Measurements from ENCODE around the gene PLEKHG4B.
"Not testable (repeated sequence)": the region's sequence is repeated elsewhere in the genome, so short reads cannot be mapped to it uniquely, and the experiment has no call there.

The PLEKHG4B gene

DNA sequence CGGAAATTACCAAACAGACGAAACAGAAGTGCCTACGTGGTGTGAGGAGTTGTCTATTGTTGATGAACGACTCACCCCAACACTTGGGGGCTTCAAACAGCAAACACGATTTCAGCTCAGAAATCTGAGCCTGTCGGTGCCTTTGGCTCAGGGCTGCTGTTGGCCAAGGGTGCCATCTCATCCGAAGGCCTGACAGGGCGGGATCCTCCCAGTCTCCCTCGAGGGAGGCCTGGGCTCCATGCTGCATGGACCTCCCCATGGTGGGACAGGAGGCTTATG lies 100.7 kb downstream of the PLEKHG4B start:
- H3K4me3 ChIP-seq: no peak overlapping the region
- H3K27ac ChIP-seq: no peak overlapping the region

DNA sequence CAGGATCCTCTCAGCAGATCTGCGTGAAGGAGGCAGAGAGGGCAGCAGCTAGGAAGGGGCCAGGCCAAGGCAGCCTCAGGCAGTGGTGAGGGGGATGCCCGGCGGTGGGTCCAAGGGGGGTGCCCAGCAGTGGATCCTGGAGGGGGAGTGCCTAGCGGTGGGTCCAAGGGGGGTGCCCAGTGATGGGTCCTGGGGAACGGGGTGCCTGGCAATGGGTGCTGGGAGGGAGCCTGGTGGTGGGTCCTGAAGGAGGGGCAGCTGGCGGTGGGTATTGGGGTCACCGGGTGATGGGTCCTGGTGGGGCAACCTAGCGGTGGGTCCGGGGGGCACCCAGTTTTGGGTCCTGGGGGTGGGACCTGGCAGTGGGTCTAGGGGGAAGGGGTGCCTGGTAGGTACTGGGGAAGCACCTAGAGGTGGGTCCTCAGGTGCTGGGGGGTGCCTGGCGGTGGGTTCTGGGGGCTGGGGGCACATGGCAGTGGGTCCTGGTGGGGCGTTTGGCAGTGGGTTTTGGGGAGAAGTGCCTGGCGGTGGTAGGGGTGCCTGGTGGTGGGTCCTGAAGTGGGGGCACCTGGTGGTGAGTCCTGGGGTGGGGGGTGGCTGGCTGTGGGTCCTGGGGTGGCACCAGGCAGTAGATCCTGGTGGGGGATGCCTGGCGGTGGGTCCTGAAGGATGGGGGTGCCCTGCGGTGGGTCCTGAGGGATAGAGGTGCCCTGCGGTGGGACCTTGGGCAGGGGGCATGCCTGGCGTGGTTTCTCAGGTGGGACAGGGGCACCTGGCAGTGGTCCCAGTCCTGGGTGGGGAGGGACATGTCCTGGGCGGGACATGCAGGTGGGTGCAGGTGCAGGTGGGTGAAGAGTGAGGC lies 101.2 kb downstream of the PLEKHG4B start:
- no peak overlapping the region for H3K27ac ChIP-seq

DNA sequence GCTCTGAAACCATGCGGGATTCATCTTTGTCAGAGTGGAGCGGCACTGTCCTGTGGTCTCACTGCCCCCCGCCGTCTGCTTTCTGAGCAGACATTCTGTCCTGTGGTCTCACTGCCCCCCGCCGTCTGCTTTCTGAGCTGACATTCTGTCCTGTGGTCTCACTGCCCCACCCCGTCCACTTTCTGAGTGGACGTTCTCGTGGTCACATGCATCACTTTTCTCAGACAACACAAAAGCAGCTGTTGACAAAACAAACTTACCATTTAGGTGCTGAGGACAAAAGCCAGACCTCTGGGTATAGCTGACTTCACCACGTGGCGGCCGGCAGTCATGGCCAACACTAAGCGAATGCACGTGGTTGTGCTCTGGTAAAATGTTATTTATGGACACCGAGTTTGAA lies 102.1 kb downstream of the PLEKHG4B start:
- no peak overlapping the region for H3K4me3 ChIP-seq

More for the DNA sequence above, 101.2 kb downstream of the PLEKHG4B start:
- H3K4me3 ChIP-seq: no peak overlapping the region

DNA sequence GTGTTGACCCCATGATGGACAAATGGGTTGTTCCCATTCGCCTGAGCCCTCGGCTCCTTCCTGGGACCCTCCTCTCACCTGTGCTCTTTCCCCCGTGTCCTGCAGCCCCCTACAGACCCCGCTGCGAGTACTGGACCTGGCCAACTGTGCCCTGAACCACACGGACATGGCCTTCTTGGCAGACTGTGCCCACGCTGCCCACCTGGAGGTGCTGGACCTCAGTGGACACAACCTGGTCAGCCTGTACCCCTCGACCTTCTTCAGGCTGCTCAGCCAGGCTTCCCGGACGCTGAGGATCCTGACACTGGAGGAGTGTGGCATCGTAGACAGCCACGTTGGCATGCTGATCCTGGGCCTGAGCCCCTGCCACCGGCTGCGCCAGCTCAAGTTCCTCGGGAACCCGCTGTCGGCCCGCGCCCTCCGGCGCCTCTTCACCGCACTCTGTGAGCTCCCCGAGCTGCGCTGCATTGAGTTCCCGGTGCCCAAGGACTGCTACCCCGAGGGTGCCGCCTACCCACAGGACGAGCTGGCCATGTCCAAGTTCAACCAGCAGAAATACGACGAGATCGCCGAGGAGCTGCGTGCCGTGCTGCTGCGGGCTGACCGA lies 102.7 kb downstream of the PLEKHG4B start:
- H3K27ac ChIP-seq: no peak overlapping the region
- no peak overlapping the region for H3K4me3 ChIP-seq

More for the DNA sequence above, 102.1 kb downstream of the PLEKHG4B start:
- no peak overlapping the region for H3K27ac ChIP-seq

DNA sequence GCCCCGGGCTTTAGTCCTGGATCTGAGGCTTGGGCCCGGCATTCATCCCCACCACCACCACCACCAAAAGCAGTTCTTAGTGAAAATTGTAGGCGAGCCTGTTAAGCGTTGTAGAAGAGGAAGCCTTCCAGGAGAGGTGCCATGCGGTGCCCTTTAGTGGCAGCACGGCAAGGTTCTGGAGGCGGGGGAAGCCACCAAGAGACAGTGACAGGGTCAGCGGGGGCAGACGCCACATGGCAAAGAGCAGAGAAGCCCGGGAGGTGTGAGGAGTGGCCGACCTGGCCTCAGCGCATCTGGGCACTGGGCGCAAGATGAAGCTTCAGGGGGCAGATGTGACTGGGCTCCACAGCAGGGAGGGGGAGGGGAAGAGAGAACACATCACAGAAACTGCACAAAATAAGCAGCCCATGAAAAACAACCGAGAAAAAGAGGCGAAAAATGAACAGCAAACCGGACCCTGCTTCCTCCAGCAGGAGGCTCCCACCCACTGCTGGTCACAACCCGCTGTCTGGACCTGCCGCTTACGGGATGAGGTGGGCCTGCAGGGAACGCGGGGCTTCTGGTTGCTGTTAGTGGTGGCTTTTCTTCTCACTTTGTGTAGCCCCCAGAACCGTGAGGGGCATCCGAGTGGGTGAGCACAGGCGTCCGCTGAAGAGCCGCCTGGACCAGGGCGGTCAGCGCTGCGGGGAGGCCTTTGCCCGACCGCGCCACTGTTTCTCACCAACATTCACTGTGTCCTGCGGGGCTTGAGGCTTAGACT lies 103.6 kb downstream of the PLEKHG4B start:
- Histone ChIP-seq H3K4me3 (no peak overlapping the region), H3K27ac (no peak overlapping the region)

DNA sequence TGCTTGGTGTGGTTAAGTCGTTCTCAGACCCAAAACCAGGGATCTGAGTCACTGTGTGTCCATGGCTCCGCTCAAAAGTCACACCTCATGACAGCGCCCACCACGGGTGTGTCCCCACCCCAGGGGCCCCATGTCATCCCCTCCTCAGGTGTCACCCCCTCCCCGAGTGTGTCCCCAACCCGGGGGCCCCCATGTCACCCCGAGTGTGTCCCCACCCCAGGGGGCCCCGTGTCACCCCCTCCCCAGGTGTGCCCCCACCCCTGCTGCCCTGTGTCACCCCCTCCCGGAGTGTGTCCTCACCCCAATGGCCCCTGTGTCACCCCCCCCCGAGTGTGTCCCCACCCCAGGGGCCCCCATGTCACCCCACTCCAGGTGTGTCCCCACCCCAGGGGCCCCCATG lies 104.4 kb downstream of the PLEKHG4B start:
- no peak overlapping the region for H3K4me3 ChIP-seq
- no peak overlapping the region for H3K27ac ChIP-seq

DNA sequence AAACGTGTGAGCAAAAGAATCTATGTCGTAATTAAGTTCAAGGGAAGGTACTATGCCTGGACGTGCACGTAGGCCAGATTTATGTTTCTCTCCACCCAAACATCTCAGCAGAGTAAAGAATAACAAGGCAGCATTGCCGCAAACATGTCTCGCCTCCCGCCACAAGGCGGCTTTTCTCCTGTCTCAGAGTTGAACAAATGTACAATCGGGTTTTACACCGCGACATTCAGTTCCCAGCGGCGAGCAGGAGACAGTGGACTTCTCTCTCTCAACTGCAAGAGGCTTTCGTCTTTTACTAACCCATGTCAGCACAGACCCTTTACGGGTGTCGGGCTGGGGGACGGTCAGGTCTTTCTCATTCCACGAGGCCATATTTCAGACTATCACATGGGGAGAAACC lies 105.1 kb downstream of the PLEKHG4B start:
- H3K4me3 ChIP-seq, H3K27ac ChIP-seq: not testable (repeated sequence)

DNA sequence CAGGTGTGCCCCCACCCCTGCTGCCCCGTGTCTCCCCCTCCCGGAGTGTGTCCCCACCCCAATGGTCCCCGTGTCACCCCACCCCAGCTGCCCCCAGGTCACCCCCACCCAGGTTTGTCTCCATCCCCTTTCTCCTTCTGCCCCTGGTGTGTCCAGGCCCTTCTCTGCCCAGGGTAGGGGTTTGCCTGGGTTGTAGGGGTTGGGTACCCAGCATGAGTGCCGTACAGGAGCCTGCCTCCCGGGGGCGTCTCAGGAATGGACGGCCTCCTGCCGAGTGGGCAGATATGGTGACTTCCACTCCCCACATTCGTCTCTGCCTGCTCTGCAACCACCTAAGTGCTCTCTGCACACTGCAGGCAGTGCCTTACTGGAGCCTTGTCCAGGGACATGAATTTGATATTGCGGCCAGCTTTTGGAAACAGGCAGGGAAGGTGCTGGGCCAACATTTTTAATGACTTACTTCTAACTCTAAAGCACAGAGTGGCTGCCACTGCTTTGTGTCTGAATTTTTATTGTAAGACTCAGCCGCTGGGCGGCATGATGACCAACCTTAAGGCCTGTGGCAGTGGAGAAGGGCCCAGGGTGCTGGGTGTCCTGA lies 106.0 kb downstream of the PLEKHG4B start:
- Histone ChIP-seq H3K27ac (no peak overlapping the region), H3K4me3 (no peak overlapping the region)

DNA sequence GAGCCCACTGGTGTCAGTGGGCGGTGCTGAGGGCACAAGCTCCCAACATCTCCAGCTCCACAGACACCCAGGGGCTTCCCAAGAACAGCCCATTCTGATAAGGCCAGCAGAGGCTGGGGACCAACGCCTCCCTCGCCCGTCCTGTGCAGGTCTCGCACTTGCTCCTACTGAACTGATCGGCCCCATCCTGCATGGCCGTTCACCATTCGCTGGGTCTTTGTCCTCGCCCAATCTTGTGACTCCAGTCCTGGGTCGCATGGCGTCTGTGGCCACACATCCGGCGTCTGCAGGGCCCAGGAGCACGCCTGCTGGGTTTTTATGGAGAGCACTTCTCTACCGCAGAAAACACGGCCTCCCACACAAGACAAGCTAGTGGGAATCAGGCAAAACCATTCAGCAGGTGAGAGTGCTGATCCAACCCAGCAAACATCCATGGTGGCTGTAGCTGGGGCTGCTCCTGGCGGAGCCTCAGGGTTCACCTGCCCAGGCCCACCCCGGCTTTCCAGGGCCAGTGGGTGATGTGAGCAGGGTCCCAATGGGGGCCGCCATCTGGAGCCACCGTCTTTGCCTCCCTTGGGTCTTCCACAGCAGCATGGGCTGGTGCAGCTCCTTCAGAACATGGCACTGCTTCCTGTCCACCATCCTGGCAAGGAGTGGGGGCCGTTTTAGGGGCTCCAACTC lies 106.7 kb downstream of the PLEKHG4B start:
- H3K27ac ChIP-seq: no peak overlapping the region
- H3K4me3 ChIP-seq: no peak overlapping the region

DNA sequence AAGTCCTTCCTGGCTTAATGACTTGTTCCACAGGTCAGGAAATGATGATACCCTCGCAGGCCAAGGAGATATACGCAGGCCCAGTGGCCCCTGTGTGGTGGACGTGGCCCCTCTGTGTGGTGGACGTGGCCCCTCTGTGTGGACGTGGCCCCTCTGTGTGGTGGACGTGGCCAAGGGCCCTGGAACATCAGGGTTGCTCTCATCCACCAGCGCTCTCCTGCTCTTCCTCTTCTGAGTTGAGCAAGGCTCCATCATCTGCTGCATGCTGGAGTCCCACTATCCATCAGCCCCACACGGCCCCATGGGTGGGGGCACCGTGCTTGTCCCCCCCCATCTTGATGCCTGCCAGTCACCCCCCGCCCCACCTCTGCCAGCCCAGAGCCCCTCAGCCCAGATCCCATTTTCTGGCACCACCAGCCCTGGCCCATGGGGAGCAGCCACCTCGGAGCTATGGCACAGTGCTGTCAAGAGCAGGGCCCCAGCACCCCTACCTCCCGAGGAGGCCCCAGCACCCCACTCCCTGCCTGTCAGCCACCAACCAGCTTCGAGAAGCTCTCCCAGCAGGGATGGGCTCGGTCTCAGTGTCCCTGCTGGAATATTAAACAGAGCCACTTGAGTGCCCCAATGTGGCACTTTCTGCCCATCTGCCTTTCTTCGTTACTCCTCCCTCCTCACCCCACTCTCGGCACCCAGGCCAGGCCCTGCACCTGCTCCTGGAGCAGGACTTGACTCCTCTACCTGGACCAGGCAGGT lies 107.4 kb downstream of the PLEKHG4B start:
- no peak overlapping the region for H3K4me3 ChIP-seq

DNA sequence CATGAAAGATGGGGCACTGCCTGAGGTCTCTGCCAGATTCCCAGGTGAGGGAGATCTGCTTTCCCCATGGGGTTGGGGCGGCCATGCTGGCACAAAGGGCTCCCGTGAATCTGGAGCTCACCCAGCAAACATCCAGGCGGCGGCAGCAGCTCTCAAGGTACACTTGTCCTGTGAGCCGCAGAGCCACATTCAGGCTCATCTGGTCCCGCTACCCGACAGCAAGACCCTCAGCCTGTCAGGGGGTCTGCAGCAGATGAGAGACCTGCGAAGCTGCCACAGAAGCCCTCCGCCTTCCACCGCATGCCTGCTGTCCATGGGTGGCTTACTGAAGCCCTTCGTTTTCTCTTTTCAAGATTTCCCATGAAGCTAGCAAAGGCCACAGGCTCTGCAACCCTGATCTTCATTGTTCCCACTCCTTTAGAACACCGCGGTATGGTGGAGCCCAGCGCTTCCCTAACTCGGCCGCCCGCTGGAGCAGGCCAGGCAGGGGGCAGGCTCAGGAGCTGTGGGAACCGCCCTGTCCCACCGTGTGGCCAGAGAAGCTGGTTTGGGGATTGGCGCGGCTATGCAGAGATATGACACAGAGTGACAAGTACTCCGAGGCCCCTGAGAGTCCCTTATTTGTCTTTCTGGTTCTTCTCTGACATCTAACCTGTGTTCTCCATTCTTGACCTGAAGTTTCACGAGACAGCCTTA lies 108.1 kb downstream of the PLEKHG4B start:
- H3K27ac ChIP-seq: no peak overlapping the region
- no peak overlapping the region for H3K4me3 ChIP-seq

More for the DNA sequence above, 107.4 kb downstream of the PLEKHG4B start:
- no peak overlapping the region for H3K27ac ChIP-seq

DNA sequence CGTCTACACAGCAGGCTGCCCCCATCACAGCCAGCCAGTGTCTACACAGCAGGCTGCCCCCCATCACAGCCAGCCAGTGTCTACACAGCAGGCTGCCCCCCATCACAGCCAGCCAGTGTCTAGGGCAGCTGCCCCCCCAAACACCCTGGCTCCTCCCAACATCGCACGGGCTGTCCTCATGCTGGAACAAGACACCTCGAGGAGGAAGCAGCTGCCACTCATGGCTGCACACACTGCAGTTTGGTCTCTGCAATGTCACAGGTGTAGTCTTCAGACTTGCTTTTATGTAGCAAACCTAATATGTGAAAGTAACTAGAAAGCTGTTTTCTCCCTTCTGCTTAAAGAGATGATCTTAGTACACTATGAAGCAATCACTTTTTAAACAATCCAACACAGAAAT lies 109.0 kb downstream of the PLEKHG4B start:
- Histone ChIP-seq H3K27ac (no peak overlapping the region), H3K4me3 (no peak overlapping the region)

DNA sequence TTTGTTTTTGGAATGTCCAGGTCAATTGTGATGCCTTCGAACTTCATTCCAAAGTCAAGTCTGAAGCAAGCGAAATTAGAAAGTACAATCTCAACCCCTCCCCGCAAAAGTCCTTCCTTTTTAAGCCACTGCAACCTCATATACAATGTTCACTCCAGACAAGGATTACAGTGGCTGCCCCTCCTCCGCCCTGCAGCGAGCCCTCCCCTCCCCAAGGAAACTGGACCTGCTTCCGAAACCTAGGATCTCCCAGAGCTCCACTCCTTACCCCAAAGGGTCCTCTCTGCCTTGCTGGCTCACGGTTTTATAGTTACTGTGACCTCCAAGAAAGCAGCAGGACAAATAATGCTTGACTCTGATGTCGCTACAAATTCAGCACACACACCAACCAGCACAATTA lies 109.7 kb downstream of the PLEKHG4B start:
- H3K27ac ChIP-seq: no peak overlapping the region
- H3K4me3 ChIP-seq: no peak overlapping the region

DNA sequence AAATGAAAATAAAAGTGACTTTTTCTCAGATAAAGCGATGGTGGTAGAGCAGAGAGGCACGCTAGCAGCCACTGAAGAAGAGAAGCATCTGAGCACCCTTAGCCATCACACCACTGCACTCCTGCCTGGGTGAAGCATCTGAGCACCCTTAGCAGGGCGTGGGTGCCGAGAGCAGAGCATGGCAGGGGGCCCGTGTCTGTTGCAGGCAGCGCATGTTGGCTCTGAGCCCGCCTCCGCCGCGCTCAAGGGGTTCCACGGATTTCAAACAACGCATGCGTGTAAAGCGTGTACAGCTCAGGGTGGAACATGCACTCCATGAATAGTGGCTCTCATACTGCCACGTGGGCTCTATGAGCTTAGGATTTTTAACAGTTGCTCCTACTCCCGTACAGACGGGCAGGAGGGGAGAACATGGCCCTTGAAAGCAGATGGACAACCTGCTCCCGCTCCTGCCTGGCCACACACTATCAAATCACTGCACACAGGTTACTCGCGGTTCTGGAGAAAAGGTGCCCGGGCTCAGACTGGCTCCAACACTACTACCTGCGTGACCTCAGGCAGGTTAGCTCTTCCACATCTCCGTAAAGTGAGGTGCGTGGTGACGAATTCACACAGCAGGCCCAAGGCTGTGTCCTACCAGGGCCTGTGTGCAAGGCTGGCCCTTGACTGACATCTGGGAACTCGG lies 111.4 kb downstream of the PLEKHG4B start:
- no peak overlapping the region for H3K4me3 ChIP-seq
- no peak overlapping the region for H3K27ac ChIP-seq

DNA sequence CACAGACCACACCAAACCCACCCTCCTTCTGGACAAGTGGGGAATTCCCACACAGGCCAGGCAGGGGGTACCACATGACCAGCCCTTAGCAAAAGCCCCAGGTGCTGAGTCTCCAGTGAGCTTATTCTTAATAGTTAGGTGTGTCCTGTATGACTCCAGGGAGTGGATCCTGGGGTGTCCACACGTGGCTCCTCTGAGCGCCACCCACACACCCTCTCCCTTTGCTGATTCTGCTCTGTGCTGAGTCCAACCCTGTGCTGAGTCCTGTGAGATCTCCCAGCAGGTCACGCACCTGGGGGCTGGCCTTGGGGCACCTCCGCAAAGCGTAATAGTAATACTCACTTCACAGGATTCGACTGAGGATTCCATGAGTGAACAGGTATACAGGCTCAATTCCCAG lies 112.0 kb downstream of the PLEKHG4B start:
- no peak overlapping the region for H3K4me3 ChIP-seq
- H3K27ac ChIP-seq: no peak overlapping the region

DNA sequence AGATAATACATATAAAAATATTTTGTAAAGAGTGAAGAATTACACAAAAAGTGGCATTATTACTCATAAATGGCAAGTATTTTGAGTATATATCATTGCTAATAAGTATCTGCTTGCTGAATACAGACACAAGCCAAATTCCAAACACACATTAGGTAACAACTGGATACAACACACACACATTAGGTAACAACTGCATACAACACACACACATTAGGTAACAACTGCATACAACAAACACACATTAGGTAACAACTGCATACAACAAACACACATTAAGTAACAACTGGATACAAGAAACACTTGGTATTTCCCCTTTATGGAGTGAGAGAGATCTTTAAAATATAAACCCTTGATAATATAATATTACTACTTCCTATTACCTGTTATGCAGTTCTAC lies 112.5 kb downstream of the PLEKHG4B start:
- Histone ChIP-seq H3K4me3 (no peak overlapping the region), H3K27ac (no peak overlapping the region)

DNA sequence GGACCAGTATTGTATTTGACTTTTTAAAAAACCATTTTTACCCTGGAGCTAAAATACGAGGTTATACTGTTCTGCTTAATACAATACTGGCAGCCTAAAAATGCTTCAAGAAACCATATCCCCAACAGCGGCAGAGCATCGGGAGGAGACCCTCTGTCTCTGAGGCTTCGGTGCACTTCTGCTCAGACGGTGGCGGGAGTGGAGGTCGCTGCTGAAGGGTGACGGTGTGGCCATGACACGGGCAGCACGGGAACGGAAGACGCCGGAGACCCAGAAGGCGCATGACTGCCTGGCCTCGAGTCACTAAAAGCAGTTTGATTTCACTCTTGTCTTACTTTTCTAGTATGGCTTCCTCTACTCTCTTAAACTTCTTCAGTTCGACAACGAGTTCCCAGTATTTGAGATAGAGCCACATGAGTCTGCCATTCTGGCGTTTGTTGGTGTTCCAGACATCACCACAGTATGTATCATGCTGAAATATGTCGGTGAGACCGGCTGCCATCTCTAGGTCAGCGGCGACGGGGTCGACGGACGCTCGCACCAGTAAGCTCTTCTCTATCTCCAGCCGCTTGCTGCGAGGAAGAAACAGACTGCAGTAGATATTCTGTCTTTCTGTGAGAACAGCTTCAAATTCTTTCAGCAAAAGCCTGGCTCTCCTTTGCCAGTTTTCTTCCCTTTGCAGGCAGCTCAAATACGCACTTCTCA lies 113.2 kb downstream of the PLEKHG4B start:
- no peak overlapping the region for H3K4me3 ChIP-seq

DNA sequence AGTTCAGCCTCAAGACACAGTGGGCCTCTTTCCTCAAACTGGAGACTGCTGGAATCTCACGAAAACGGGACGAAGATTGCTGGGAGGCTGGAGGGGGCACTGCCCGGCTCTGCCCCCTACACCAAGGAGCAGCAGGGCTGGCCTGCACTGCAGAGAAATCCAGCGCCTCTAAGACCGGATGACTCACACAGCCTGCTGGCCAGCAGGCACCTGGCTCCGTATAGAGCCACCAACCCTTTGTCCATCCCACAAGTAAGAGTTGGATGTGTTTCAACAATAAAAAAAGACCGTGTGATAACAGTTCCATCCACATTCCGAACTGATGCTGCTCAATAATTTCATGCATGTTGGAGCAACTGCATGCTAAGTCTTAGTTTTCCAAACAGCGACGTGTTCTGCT lies 114.4 kb downstream of the PLEKHG4B start:
- H3K27ac ChIP-seq: no peak overlapping the region
- no peak overlapping the region for H3K4me3 ChIP-seq

More for the DNA sequence above, 113.2 kb downstream of the PLEKHG4B start:
- no peak overlapping the region for H3K27ac ChIP-seq

Data from skin epidermis (tissue), 12 donors.